Measurements from ENCODE around the gene FLAD1.
A peak's percentile ranks its signal among the peaks of the same experiment; 100 is the strongest.
"Not testable (repeated sequence)": the region's sequence is repeated elsewhere in the genome, so short reads cannot be mapped to it uniquely, and the experiment has no call there.

FLAD1 gene

DNA sequence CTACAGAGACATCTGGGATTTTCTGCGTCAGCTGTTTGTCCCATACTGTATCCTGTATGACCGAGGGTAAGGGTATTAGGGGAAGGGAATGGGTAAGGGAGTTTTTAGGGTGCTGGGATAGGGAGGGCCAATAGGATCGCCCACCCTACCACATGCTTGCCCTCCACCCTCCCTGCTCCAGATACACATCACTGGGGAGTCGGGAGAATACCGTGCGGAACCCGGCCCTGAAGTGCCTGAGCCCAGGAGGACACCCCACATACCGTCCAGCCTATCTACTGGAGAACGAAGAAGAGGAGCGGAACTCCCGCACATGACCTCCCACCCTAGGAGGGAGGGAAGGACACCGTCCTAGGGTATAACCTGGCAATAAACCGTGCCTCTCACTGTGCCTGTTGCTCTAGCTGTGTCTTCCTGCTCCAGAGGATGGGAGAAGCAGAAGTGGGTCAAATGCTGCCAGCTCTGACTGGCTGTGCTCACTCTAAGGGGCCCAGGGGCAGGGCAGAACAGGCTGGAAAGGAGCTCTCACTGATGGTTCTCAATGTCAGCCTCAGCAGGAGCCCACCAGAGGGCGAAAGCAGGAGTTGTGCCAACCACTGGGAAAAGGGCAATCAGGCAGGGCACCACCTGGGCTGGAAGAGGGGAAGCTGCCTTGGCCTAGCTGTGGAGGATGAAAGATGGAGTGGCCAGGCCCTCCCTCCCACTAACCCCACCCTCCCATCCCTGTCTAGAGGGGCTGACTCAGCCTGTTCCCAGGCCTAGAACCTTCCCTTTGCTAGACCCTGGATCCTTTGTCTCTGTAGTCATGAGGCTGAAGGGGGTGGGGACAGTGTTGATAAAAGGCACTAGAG is 9.8 kb downstream of the FLAD1 start:
- DNase-seq (ENCODE audit: low read depth): no peak

DNA sequence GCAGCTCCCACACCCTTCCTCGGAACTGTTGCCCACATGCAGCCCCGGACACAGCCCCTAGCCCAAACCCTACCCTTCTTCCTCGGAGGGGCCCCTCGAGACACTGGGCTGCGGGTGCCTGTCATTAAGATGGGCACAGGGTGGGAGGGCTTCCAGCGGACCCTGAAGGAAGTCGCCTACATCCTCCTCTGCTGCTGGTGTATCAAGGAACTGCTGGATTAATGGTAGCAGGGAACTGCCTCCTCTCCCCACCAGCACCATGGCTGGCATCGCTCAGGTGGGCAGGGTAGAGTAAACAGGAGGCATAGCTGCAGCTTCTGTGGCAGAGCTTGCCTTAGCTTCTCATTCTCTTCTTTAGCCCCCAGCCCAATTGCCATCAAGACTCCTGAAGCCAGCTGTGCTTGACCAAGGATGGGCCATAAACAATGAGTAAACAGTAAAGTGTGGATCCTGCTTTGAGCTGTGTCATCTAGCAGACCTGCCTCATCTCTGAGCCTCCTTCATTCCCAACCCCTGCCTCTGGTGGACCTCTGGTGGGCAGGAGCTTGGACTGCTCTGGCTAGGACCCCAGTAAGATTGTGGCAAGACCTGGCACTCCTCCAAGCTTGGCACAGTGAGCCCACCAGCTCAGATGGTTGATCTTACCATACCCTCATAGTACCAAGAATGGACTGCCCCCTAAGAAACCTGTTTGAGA is 10.6 kb downstream of the FLAD1 start, which contains the start of gene LENEP:
TSS of gene LENEP (plus strand) at position 15 of the 697 bp plus-strand sequence. CDS start at position 37, 22 bp downstream.
- no peak for DNase-seq (ENCODE audit: low read depth)

DNA sequence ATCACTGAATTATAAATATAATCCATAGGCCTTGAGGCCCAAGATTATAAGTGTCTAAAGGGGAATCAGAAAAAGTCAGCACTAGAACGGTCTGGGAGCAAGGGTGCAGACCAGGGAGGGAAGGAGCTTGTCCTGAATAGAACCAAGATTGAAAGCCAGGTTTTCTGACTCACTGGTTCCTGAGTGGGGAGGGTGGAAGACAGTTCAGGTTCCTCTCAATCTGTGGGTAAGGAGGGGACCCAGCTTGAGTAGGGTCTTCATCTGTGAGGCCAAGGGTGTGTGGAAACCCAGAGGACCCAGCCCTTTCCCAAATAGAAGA is 11.1 kb downstream of the FLAD1 start:
- no peak for DNase-seq (ENCODE audit: low read depth)

DNA sequence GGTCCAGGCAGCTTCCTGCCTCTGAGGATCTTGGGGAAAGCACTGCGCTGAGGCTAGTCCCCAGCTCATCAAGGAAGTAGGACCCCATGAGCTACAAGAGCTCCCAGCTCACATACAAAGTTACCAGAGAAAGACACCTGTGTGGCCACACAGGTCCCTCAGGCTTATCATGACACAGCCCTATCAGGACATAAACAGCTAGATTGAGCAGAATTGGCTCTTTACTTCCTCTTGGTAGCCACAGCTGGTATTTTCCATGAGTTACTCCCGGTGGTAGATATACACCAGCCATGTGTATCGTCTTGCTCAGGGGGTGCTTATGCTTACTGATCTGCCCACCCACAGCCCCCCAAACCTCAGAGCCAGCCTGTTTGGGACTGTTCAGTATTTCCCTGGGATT is 11.4 kb downstream of the FLAD1 start:
- DNase-seq (ENCODE audit: low read depth): no peak

DNA sequence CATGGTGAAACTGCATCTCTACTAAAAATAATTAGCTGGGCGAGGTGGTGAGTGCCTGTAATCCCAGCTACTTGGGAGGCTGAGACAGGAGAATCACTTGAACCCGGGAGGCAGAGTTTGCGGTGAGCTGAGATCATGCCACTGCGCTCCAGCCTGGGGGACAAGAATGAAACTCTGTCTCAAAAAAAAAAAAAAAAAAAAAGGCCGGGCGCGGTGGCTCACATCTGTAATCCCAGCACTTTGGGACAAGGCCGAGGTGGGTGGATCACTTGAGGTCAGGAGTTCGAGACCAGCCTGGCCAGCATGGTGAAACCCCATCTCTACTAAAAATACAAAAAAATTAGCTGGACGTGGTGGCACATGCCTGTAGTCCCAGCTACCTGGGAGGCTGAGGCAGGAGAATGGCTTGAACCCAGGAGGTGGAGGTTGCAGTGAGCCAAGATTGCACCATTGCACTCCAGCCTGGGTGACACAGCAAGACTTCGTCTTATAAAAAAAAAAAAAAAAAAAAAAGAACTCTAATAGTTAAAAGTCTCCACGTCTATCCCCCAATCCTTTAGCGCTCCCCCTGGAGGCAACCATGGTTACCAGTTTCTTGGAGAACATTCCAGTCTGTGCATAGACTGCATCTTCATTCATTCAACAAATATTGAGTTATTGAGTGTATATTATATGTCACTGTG is 12.3 kb downstream of the FLAD1 start:
- not testable (repeated sequence) for DNase-seq (ENCODE audit: low read depth)

DNA sequence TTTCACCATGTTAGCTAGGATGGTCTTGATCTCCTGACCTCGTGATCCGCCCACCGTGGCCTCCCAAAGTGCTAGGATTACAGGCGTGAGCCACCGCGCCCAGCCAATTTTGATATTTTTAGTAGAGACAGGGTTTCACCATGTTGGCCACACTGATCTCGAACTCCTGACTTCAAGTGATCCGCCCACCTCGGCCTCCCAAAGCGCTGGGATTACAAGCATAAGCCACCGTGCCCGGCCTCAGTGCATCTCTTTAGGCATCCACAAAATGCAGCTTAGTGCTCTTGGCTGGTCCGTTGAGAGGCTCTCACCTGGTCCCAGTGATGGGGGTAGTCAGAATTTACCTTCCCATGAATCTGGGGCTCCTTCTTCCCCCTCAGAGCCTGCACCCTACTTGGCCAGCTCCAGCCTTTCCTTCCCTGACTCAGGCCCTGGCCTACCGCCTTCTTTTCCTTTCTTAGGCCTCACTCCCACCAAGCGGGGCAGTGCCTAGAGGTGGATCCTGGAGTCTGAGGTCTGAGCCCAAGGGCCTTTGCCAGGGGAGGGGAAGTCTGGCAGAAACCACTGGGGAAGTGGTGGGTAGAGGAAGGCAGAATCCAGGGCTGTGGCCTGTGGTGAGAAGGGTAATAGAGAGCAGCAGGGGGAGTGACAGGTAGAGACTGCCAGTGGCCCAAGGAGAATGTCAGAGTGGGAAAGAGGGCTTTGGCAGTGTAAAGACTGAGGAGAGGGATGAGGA is 14.0 kb downstream of the FLAD1 start:
- DNase-seq (ENCODE audit: low read depth): no peak

DNA sequence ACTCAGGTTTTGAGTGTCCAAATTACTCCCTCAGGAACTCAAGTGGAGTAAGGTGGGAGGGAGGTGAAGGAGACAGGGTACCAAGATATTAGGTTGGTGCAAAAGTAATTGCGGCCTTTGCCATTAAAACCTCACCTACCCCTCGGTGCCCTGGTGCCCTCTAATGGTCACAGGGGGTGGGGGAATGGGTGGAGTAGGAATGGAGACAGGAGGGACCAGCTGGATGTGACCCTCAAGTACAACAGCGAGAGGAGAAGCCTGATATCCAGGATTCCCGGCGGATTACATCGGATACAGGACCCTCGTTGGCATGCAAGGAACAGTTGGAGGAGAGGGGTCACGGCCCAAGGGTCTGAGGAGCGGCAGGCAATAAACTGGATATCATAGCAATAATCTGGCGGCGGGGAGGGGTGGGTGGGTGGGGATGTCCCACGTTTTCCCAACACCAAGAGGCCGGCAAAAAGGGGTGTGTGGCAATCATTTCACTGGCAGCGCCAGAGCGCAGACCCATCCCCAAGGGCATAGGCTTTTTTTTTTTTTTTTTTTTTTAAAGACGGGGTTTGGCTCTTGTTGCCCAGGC is 15.1 kb downstream of the FLAD1 start:
- DNase-seq (ENCODE audit: low read depth): no peak

DNA sequence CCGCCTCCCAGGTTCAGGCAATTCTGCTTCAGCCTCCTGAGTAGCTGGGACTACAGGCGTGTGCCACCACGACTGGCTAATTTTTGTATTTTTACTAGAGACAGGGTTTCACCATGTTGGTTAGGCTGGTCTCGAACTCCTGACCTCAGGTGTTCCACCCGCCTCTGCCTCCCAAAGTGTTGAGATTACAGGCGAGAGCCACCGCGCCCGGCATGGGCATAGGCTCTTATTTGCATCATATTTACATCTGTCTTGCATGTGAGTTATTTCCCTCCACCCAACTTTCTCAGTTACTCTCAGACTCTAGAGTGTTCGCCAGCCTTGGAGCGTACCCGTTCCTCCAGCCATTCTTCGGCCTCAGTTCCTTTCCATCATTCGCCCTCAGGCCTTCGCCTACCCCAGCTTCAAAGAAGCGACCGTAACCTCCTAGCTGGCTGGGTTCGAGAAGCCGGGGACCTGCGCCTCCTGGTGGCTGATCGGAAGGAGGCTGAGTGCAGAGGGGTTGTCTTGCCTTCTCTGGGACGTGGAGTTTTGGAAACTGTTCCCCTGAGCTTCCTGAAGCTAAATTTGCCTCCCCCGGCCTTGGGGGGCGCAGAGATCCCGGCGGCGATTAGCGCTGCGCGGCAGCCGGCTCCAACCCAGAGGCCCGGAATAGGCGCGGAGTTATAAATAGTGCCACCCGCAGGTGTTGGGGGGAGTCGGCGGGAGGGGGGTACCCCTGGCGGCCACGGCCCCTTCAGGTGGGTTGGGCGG is 15.8 kb downstream of the FLAD1 start:
- DNase-seq (ENCODE audit: low read depth): peak; percentile 50

DNA sequence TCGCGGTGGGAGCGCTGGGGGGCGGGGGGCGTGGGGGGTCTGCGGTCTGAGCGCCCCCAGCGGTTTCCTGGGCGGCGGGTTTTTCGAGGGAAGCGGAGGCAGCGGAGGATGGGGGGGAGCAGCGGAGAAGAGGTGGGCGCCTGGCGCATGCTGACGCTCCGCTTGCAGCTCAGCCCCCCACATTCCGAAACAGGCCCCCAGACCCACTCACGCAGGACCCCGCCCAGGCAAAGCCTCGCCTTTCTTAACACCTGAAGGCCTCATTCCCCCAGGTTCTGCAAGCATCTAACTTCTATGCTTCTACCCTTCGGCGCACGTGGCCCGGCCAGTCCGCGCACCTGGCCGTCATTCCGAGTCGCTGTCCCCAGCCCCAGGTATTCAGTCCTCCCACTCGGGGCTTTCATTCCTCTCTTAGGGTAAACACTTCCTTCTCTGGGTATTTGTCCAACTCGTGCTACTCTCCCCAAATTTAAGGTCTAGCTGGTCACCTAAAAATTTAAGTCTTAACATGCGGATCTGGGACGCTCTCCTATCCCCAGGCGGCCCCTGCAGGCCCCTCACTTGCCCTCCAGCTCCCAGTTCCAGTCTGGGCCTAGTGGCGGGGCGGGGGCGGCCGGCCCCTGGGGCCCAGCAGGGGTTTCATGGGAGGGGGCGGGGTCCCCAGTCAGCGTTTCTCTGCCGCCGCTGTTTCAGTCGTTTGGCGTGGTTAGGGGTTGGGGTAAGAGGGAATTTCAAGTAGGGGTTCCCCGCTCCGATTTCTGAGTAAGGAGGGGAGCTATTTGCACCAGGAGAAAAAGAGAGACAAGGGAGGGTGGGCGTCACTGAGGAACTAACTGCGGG is 16.6 kb downstream of the FLAD1 start:
- DNase-seq (ENCODE audit: low read depth): no peak

DNA sequence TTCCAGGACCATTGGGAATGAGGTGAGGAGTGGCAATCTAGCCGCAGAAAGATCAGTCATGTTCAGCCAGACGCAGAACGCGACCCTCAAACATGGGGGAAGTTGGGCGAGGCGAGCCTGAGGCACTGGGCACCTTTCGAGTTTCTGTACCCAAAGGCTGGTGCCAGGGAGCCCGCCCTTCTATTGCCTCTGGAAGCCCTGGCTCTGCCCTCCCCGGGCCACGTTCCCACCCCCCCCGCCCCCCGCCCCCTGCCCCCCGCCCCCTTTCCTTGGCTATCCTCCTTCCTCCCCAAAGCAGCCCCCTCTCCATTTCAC is 17.2 kb downstream of the FLAD1 start:
- no peak for DNase-seq (ENCODE audit: low read depth)

DNA sequence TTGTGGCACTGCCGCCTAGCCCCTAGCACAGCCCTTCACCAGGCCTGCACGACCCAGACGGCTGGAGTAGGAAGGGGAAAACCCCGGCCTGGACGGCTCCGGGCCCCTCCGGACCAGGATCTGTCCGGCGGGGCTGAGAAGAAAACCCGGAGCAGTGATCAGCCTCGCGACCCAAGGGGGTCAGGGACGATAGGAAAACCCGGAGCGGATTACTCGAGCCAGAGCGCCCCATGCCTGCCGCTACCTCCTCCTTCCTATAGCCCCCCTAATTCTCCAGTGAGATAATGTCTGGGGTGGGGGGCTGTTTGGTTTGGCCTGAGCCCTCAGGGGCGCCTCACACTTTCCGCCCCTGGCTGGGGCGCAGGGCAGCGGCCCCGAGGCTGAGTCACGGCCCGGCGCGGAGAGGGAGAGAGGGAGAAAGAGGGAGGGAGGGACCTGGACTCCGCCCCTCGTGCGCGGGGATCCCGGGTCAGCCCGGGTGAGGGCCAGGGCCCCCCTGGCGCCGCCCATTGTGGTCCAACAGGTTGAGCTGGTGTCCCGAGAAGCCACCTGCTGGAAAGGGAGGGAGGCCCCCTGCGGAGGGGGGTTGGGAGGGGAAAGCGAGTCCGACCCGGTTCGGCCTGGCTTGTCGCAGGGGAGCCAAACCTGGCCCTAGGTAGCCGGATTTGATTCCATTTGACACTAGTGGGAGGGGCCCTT is 17.7 kb downstream of the FLAD1 start:
- peak; percentile 67 for DNase-seq (ENCODE audit: low read depth)

DNA sequence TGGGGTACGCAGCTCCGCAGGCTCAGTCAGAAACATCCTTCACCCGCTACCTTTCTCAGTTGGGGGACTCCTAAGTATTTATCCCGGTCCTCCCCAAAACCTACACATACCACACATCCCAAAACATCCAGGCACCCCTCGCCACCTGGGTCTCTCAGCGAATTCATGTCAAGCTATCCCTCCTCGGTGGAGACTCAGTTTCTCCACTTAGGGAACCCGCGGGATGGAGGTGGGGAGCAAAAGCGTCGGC is 18.2 kb downstream of the FLAD1 start:
- DNase-seq (ENCODE audit: low read depth): no peak

DNA sequence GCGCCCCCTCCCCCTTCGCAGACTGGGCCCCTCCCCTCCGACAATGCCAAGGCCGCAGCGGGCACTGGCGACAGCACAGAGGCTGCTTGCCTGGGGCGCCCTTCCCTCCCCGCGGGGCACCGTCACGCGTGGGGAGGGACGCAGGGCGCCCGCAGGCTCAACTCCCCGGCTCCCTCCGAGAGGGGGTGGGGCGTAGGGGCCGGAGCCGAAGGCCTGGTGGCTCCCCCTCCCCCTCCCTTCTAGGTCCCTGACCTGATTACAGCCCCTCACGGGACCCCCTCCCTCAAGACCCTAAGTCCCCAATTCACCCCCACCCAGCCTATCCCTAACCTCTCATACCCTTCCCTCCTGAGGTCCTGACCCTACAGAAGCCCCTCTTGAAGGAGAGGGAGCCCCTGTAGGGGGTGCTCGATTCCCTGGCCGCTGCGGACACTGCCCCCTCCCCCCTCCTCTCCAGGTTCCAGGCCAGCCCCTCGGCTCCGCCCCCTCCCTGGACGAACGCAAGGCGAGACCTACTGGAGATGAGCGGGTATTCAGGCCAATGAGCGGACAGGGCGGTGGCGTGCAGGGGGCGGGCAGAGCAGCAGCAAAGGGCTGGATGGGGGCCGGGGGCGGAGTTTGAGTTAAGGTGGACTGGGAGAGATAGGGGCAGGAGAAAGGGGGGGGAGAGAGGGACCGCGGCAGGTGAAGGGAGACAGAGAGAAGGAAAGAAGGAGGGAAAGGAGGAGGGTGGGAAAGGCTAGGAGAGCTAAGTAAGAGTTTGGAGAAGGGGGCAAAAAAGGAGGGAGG is 18.7 kb downstream of the FLAD1 start:
- DNase-seq (ENCODE audit: low read depth): peak; percentile 96

DNA sequence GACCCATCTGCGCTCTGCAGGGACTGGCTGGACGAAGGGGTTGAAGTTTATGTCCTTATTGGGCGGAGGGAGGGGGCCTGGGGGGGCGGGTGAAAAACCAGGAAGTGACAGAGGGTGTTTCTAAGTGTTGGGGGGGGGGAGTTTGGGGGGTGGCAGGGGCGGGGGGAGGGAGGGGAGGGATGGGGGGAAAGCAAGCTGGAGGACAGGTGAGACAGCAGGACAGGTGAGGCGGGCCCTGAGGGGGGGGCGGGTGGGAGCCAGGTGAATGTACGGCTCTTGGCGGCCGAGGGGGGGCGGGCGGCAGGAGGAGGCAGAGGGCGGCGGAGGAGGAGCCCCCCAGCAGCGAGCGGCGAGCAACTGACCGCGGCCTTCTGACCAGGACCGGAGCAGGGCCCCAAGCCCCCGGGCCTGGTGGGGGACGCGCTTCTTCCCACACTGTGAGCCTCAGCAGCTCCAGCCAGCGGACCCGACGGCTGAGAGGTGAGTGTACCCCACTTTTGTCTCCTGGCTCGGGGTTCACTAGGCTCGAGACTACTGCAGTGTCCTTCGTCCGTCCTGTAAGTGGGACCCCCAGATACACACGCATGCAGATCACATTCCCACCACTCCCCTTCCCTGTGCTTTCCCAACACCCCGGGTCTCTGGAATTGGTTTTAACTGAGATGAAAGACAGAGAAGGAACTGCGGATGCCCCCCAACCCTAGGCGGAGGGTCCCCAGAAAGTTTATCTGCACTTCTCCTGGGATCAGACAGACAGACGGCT is 19.5 kb downstream of the FLAD1 start, which contains the start of gene ZBTB7B:
TSS of gene ZBTB7B (plus strand) at position 339 of the 763 bp plus-strand sequence. CDS start 11,859 bp downstream, outside the sequence.
- no peak for DNase-seq (ENCODE audit: low read depth)

DNA sequence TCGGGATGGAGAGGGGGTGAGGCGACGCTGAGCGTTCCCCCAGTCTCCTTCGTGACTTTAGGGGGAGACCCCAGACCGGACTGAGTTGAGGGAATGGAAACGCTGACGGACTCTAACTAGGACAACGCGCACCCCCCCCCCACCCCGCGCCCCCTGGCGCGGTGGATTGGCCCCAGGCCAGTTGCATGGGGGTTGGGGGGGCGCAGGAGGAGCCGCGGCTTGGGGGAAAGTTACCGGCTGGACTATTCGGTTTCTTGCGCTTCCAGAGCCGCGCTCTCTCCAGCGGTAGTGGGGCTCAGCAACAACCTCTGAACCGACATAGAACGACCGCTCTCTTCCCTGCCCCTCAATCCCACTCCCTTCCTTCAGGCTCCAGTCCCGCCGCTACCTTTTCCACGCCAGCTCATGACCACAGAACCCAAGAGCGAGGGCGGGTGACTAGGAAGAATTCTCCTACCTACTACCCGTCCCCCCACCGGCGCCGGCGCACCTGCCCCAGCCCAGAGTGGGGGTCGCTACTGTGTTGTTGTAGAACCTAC is 20.2 kb downstream of the FLAD1 start:
- no peak for DNase-seq (ENCODE audit: low read depth)

DNA sequence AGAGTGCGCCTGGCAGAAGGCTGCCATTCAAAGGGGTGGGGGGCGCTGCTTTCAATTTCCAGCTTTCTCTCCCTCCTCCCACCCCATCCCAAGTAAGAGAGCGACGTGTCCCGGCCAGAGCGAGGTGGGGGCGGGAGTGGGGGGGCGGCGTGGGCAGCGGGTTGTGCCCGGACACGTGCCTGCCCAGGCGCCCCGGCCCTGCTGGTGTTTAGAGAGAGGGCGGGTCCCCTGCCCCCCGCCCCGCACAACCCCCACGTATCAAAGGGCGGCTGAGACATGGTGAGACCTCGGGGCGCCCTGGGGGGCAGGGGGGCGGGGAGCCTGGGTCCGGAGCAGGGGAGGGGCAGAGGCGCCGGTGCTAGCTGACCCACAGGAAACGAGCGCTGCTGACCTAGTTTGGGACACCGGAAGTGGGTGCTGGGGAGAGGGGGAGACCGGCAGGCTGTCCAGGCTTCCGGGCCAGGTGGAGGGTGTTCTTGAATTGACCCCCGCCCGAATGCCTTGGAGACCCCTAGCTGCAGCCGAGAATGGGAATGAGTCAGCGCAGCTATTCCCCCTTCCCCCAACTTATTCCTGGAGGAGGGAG is 20.7 kb downstream of the FLAD1 start:
- no peak for DNase-seq (ENCODE audit: low read depth)

DNA sequence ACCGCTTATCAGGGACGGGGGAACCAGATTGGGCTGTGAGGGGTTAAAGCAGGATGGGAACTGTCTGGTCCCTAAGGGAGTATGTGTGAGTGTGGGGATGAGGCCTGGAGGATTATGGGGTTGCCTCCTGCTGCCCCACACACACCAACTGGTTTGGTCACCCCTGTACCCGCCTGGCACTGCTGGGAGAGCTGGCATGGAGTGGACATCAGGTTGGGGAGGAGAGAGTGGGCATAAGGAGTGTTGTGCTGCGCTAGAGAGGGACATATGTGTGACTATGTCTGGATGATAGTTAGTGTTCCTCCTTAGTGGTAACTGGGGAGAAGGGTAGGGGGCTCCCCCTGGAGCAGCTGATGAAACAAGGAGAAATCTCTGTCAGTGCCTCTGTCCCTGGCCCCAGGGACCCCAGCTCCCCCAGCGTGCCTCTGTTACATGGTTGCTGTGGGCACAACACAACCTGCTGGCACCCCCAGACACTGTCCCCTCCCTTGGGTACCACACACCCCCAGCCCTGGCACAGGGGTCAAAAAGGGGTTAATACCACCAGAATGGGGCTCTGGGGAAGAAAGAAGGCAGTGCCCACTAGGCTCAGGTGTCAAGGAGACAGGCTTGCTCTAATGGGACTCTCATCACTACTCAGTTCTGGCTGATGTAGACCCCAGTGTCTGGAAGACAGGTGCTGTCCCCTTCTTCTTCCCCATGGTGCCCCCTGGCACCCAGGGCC is 21.4 kb downstream of the FLAD1 start:
- DNase-seq (ENCODE audit: low read depth): no peak
